Neural progenitor cell (in vitro differentiated cells): ENCODE data around the gene SYT17.

Experiments
- CTCF ChIP-seq: fragments of 200-600 bp; sonication (generic); IDR thresholded peaks from 2 replicates; pipeline ENCODE4 v1.5.1; 2017; ENCODE audit warnings: antibody characterized with exemption, mild to moderate bottlenecking
- EZH2 ChIP-seq: fragments of 200-600 bp; sonication (generic); IDR thresholded peaks from 2 replicates; pipeline ENCODE4 v1.6.1; 2017; ENCODE audit warnings: antibody characterized with exemption, mild to moderate bottlenecking, moderate library complexity

GRCh38 chr16:19282101-19282500, 114.1 kb downstream of the SYT17 start:
- TF ChIP-seq CTCF: no peak
- TF ChIP-seq EZH2: no peak
